IPS-NIHi7 (cell line): ENCODE measurements around the gene BAIAP3.

ENCODE experiments used
- DNase-seq: peaks from one replicate; pipeline ENCODE4 v3.0.0; 2012; ENCODE audit warnings: mixed read lengths; ENCODE audit errors: extremely low spot score

Gene BAIAP3

GRCh38 chr16:1371054-1371978, 37.9 kb downstream of the BAIAP3 start:
- DNase-seq = no peak

- no peak for DNase-seq
These were observed 39.0 kb downstream of the BAIAP3 start for GRCh38 chr16:1372292-1372950.

- DNase-seq = no peak
These were observed 41.2 kb downstream of the BAIAP3 start for GRCh38 chr16:1374418-1375297.

GRCh38 chr16:1375298-1375640, 41.8 kb downstream of the BAIAP3 start:
- DNase-seq = no peak

DNA sequence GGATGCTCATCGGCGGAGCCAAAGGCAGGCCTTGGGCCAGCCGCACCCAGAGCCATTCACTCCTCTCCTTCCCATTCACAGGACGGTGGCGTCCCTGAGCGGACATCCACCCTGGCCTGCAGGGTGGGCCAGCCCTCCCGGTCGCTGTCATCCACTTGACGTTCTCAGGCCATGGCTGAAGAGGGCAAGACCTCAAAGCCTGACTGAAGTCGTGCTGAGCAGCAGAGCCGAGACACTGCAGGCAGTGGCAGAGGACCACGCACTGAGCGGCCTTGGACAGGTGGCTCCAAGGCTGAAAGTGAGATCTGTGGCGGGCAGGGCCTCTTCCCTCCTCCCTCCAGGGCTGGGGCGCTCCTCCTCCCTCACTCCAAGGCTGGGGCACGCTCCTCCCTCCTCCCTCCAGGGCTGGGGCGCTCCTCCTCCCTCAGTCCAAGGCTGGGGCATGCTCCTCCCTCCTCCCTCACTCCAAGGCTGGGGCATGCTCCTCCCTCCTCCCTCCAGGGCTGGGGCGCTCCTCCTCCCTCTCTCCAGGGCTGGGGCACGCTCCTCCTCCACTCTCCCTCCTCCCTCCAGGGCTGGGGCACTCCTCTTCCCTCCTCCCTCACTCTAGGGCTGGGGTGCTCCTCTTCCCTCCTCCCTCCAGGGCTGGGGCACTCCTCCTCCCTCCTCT, 42.4 kb downstream of the BAIAP3 start:
- DNase-seq = no peak

DNA sequence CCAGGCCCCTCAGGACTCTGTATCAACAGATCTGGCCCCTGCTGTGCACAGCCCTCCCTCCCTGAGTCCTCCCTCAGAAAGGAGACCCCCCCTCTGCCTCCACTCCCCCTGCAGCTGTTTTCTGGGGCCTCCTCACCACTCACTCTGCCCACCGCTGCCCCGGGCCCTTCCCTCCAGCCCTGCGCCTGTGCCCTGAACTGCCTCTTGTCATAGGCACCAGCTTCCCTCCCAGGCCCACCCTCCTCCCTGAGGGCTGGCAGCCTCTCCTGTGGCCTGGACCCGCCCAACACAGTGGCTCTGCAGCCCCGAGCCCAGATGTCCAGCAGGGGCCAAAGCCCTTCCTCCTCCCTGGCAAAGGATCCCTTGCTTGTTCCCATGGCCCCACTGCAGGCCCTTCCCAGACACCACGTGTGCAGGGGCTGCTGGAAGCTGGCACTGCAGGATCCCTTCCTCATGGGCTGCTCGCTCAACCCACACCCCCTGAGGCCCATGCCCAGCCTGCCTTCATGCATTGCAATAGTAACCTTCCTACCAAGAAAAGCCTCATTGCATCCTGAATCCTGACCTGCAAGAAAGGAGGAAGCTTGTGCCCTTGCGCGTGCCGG, 44.1 kb downstream of the BAIAP3 start:
- no peak for DNase-seq

- no peak for DNase-seq
These were observed 44.8 kb downstream of the BAIAP3 start for GRCh38 chr16:1378087-1378803.

DNA sequence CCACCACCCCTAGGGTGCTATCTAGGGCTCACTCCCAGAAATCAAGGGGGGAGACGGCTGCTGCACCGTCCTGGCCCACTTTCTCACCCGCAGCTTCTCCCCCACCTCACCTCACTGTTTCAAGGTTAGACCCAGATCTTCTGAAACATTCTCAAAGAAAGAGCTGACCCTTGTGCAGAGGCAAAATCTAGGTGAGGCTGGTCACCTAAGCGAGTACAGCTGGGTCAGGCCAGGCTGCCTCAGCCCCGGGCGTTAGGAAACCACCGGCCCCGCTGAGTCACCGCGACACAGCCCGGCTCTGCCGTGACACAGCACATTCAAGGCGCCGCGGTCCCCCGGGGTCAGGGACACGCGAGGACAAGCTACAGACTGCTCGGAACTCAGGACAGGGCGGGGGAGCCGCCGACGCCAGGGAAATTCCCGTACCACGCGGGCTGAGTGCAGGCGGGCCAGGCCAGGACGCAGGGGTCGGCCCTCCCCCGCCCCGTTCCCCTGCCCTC, 45.4 kb downstream of the BAIAP3 start:
- peak; percentile 63 for DNase-seq

DNA sequence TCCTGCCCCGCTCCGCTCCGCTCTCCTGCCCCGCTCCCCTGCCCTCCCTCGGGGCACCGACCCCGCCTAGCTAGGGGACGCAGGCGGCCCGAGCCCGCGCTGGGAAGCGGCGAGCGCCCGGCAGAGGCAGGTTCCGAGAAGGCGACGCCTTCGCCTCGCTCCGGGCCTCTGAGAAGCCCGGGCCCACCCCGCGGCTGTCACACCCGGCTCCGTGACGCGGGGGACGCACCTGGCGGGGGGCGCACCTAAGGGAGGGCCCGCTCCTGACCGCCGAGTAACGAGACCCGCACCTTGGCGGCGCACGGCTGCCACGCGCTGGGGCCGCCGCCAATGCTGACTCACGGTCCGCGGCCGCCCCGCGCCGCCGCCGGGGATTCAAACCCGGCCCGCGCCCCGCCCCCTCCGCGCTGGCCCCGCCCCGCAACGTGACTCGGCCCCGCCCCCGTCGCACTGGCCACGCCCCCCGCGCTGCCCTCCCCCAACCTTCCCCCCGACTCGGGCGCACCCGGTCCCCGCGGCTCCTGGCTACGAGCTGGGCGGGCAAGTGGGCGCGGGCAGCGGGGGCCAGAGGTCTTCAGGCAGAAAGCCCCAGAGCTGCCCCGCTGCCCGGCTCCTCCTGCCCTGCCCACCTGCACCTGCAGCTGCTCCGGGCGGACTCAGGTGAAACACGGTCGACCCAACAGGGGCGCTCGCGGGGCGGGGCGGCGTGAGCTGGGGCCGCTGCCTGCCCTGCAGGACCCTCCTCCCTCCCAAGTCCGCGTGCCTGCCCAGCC, 46.0 kb downstream of the BAIAP3 start:
- DNase-seq = peak; percentile 91

DNA sequence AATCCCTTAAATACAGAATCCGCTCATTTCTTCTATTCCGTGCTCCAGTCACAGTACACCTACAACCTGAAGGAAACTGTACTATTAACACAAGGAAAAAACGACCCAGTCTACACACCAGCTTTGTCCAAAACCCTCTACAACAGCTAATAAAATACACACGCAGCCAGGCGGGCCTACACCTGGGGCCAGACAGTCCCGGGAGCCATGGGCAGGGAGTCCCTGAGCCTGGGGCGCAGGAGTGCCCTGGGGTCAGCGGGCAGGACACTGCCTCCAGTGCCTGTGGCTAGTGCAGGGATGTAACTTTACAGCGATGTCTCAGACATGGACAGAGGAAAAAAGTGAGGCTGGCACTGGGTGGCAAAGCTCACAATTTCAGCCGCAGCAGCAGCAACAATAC, 46.8 kb downstream of the BAIAP3 start:
- DNase-seq = peak; percentile 35

GRCh38 chr16:1381612-1382406, 48.4 kb downstream of the BAIAP3 start:
- DNase-seq = no peak

DNA sequence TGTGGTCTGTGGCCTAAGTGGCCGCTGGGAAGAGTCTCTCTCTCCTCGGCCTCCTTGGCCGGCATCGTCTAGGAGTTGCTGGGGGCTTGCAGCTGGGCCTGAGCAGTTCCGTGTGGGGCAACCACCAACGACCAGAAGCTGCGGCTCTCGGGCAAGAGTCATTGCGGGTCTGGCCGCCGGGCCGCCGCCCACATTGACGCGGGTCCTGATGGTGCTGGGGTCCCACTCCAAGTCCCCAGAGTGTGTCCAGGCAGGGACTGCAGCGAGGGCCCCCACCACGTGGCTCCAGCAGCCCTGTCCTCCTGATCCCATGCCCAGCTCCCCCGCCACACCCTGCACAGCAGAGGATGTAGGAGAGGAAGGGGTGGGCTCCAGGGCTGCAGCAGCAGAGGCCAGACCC, 50.1 kb downstream of the BAIAP3 start:
- DNase-seq = no peak

DNA sequence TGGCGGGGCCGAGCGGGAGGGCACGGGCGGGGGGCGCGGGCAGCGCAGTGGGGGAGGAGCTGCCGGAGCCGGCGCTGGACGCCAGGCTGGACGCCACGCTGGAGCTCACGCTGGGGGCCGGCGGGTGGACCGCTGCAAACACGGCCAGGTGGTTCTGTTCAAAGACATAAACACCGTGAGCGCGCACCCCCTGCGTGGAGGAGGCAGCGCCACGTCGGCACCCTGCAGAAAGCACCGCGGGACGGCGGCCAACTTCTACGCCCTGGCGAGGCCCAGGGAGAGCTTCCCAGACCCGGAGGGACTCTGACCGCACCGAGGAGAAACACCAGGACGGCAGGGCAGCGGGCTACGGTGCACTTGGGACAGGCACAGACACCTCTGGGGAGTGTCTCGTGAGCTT, 51.8 kb downstream of the BAIAP3 start:
- no peak for DNase-seq

- DNase-seq = no peak
These were observed 53.9 kb downstream of the BAIAP3 start for GRCh38 chr16:1387331-1387730.

GRCh38 chr16:1389762-1390161, 56.3 kb downstream of the BAIAP3 start:
- no peak for DNase-seq

- no peak for DNase-seq
These were observed 56.9 kb downstream of the BAIAP3 start for GRCh38 chr16:1390239-1390779.

DNA sequence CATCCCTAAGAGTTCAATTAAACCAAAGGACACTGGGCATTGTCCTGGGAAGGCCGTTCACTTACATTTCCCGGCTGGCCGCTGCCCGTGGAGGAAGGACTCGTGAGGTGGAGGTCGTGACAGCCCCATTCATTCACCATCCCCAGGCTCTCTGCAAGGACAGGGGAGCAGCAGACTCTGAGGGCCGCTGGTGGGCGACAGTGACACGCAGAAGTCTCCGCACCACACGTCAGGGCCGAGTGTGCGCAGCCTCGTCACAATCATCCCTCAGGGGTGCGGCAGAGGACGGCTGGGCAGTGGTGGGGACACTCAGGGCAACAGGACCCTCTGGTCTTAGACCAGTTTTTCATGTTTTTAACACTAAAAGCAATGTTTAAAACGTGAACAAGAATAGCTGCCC, 59.4 kb downstream of the BAIAP3 start:
- no peak for DNase-seq

DNA sequence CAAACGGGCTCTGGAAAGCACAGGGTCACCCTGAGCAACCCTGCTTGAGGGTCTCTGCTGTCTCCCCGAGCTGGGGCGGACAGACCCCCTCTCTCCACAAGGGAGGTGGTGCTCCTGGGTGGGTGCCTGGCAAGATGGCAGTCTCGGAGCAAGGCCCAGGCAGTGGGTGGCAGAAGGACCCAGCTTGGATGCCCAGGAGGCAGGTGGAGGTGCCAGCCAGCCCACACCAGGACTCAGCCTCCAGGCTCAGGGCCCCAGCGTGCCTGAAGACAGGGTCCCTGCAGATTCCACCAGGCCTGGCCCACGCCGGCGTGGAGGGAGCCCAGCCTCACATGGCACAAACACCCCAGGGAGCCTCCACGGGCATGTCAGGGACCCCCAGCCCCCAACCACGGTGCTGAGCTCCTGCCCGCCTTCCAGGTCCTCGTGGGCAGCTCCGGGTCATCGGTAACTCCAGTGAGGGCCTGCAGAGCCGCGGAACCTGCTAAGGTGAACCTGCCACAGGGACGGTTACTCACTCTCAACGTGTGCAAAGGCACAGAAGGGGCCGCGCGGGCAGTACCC, 60.2 kb downstream of the BAIAP3 start:
- no peak for DNase-seq
